ENCODE results near the gene ETV6.

The ETV6 gene

DNA sequence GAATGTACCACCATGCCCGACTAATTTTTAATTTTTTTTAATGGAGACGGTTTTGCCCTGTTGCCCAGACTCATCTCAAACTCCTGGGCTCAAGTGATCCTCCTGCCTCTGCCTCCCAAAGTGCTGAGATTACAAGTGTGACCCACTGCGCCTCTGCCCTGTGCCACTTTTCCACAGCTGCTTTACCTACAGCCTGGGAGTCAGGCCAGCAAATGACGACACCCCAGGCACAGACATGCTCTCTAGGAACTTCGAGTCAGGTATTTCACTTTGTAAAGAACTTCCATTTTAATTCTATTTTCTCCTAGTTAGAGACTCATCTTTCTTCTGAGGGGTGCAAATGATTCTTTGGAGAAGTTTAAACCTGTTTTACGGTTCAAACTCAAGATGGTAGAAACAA is 89.0 kb downstream of the ETV6 start:
- Histone ChIP-seq H3K27me3 (ENCODE audit: insufficient read depth, low read length, poor library complexity, severe bottlenecking) (no peaks in the 10 kb centered on the region), H3K4me1 (ENCODE audit: insufficient read depth, low read length, poor library complexity, severe bottlenecking) (peaks cover 31% of the 10 kb centered on the region), H2AFZ (ENCODE audit: low read length) (no peak overlapping the region), H3K9ac (ENCODE audit: low read depth, low read length, poor library complexity, severe bottlenecking) (no peak overlapping the region), H3K9me2 (replicated peaks; ENCODE audit: low read depth, low read length) (no peaks in the 10 kb centered on the region), H3K36me3 (ENCODE audit: insufficient read depth, low read length) (no peaks in the 10 kb centered on the region; the same call in 1 of the 2 replicates), H3K79me2 (ENCODE audit: insufficient read depth, low read length) (peaks cover 100% of the 10 kb centered on the region), H4K20me1 (ENCODE audit: insufficient read depth, low read length, poor library complexity, severe bottlenecking) (peaks cover 35% of the 10 kb centered on the region), H3K9me3 (ENCODE audit: insufficient read depth, low read depth, low read length) (no peaks in the 10 kb centered on the region), H3K4me2 (ENCODE audit: low read depth, low read length, poor library complexity, severe bottlenecking) (no peak overlapping the region), H3F3A (ENCODE audit: low read depth) (no peaks in the 10 kb centered on the region), H3K4me3 (ENCODE audit: low read length, poor library complexity, severe bottlenecking) (no peak overlapping the region)
- TF ChIP-seq, protein P1, sequence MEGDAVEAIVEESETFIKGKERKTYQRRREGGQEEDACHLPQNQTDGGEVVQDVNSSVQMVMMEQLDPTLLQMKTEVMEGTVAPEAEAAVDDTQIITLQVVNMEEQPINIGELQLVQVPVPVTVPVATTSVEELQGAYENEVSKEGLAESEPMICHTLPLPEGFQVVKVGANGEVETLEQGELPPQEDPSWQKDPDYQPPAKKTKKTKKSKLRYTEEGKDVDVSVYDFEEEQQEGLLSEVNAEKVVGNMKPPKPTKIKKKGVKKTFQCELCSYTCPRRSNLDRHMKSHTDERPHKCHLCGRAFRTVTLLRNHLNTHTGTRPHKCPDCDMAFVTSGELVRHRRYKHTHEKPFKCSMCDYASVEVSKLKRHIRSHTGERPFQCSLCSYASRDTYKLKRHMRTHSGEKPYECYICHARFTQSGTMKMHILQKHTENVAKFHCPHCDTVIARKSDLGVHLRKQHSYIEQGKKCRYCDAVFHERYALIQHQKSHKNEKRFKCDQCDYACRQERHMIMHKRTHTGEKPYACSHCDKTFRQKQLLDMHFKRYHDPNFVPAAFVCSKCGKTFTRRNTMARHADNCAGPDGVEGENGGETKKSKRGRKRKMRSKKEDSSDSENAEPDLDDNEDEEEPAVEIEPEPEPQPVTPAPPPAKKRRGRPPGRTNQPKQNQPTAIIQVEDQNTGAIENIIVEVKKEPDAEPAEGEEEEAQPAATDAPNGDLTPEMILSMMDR (conservative IDR thresholded peaks at IDR 0.05; ENCODE audit: low read length) = no peak
- no peak for TF ChIP-seq EZH2phosphoT487 (IDR thresholded peaks at IDR 0.05; ENCODE audit: borderline replicate concordance)

DNA sequence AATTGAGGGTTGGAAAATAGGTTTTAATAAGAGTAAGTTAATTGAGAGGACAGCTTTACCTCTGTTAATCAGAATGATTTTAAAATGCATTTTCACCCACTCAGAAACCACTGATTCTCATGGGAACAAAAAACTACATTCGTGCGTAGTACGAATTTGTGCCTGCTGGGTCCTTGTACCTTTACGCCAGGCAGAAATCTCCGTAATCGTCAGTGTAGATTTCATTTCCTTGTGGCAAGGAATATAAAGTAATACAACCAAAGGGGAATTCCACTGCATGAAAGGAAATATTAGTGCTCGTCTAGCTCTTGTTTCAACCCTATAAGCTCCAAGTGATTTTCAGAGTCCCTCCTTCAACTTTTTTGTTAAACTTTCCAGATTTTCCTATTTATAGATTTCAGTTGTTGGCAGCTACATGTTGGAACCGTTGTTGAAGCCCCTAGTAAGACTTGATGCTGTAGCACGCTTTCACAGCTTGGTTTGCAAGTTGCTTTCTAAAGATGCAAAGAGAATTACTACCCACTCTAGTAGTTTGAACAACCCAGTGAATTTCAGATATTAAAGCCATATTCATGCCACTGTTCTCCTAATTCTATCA is 90.6 kb downstream of the ETV6 start:
- Histone ChIP-seq H4K20me1 (ENCODE audit: insufficient read depth, low read length, poor library complexity, severe bottlenecking) (peaks cover 36% of the 10 kb centered on the region), H3F3A (ENCODE audit: low read depth) (no peaks in the 10 kb centered on the region), H3K9me3 (ENCODE audit: insufficient read depth, low read depth, low read length) (no peaks in the 10 kb centered on the region), H3K79me2 (ENCODE audit: insufficient read depth, low read length) (peaks cover 100% of the 10 kb centered on the region), H3K9ac (ENCODE audit: low read depth, low read length, poor library complexity, severe bottlenecking) (no peak overlapping the region), H3K4me1 (ENCODE audit: insufficient read depth, low read length, poor library complexity, severe bottlenecking) (peaks cover 31% of the 10 kb centered on the region), H3K9me2 (replicated peaks; ENCODE audit: low read depth, low read length) (no peaks in the 10 kb centered on the region), H3K36me3 (ENCODE audit: insufficient read depth, low read length) (peaks cover 8% of the 10 kb centered on the region; the same call in 1 of the 2 replicates), H3K27me3 (ENCODE audit: insufficient read depth, low read length, poor library complexity, severe bottlenecking) (no peaks in the 10 kb centered on the region), H2AFZ (ENCODE audit: low read length) (no peak overlapping the region), H3K4me3 (ENCODE audit: low read length, poor library complexity, severe bottlenecking) (no peak overlapping the region), H3K4me2 (ENCODE audit: low read depth, low read length, poor library complexity, severe bottlenecking) (no peak overlapping the region)
- TF ChIP-seq, protein P1 (conservative IDR thresholded peaks at IDR 0.05; ENCODE audit: low read length) = no peak
- TF ChIP-seq EZH2phosphoT487 (IDR thresholded peaks at IDR 0.05; ENCODE audit: borderline replicate concordance) = no peak

DNA sequence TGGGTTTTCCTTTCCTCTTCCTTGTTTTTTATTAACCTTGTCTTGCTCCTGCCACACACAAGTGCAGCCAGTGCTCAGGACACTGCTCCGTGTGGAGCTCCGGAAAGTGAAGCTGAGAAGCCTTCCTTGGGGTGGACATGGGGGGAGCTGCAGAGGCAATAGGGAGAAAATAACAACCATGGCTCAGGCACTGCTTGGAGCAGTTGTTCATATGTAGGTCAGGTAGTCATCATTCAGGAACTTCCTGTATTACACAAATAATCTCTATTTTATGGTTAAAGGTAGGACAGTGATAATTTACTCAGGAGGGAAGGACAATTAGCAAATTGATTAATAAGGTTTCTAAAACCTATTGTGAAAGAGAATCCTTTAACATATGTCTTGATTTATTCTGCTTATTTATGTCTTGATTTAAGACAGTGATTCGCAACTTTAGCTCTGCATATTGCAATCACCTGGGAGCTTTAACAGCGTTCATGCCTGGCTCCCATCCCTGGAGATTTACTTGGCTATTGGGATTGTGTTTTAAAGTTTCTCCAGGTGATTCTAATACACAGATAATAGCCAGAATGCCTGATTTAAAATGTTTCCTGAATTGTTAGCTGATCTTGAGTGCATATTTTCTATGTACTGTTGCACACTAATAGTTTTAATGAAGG is 92.1 kb downstream of the ETV6 start:
- H3K4me2 ChIP-seq (ENCODE audit: low read depth, low read length, poor library complexity, severe bottlenecking) = no peak overlapping the region
- no peaks in the 10 kb centered on the region for H3K9me2 ChIP-seq (replicated peaks; ENCODE audit: low read depth, low read length)
- no peak overlapping the region for H3K4me3 ChIP-seq (ENCODE audit: low read length, poor library complexity, severe bottlenecking)
- peaks cover 35% of the 10 kb centered on the region for H3K4me1 ChIP-seq (ENCODE audit: insufficient read depth, low read length, poor library complexity, severe bottlenecking)
- H3K79me2 ChIP-seq (ENCODE audit: insufficient read depth, low read length) = peaks cover 100% of the 10 kb centered on the region
- no peaks in the 10 kb centered on the region for H3K27me3 ChIP-seq (ENCODE audit: insufficient read depth, low read length, poor library complexity, severe bottlenecking)
- no peaks in the 10 kb centered on the region for H3K9me3 ChIP-seq (ENCODE audit: insufficient read depth, low read depth, low read length)
- H3K36me3 ChIP-seq (ENCODE audit: insufficient read depth, low read length) = peaks cover 8% of the 10 kb centered on the region; the same call in 1 of the 2 replicates
- H3F3A ChIP-seq (ENCODE audit: low read depth) = no peaks in the 10 kb centered on the region
- peaks cover 33% of the 10 kb centered on the region for H4K20me1 ChIP-seq (ENCODE audit: insufficient read depth, low read length, poor library complexity, severe bottlenecking)
- TF ChIP-seq, protein P1 (conservative IDR thresholded peaks at IDR 0.05; ENCODE audit: low read length) = no peak
- no peak for TF ChIP-seq EZH2phosphoT487 (IDR thresholded peaks at IDR 0.05; ENCODE audit: borderline replicate concordance)
- H3K9ac ChIP-seq (ENCODE audit: low read depth, low read length, poor library complexity, severe bottlenecking) = no peak overlapping the region
- H2AFZ ChIP-seq (ENCODE audit: low read length) = no peak overlapping the region
